Measurements from ENCODE around the gene STK17A.
"Not testable (repeated sequence)": the region's sequence is repeated elsewhere in the genome, so short reads cannot be mapped to it uniquely, and the experiment has no call there.

The STK17A gene

DNA sequence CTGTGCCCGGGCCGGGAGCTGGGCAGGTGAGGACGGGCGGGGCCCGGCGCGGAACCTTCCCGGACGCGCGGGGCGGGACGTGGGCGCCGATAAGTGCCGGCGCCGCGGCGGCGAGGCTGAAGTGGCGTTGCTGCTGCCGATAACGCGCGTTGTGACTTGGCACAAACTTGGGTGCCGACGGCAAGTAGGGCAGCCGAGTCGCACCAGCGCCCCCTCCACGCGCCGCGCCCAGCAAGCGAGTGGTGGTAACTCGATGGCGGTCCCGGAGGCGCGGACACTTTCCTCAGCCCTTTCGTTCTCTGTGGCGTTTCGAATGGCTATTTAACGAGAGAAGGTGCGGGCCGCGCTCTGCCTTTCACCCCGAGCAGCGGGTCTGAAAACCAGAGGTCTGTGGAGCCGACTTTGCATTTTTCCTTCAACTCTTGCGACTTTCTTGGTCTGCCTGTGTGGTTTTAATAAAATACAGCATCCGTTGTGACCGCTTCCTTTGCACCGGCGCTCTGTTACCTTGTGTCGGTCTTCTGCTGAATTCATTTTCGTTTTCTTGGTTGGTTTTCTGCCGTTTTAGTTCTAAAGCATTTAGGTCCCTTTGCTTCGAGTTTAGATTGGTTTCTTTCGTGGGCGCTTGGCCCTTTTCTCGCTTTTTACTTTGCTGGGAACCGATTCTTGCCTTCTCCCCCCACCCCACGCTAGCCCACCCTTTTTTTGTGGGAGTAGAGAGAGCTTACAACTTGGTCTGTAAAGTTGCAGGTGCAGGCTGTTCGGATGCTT, 701 bp downstream of the STK17A start:
- peak overlapping the region; percentile 93 for H3K4me3 ChIP-seq (ENCODE audit: low read depth, low read length)
- DNase-seq (ENCODE audit: low read depth) = peak; percentile 88
- TF ChIP-seq CTCF (IDR thresholded peaks at IDR 0.05; ENCODE audit: low read depth, low read length) = peak; percentile 20
- peak; percentile 47 for TF ChIP-seq MAX (IDR thresholded peaks at IDR 0.05; ENCODE audit: low read depth, low read length)
- TF ChIP-seq POLR2A (IDR thresholded peaks at IDR 0.05; ENCODE audit: extremely low read depth, insufficient read length) = no peak
- TF ChIP-seq MYC (IDR thresholded peaks at IDR 0.05; ENCODE audit: low read depth, low read length) = peak; percentile 30; the same call in 1 of the 2 replicates

DNA sequence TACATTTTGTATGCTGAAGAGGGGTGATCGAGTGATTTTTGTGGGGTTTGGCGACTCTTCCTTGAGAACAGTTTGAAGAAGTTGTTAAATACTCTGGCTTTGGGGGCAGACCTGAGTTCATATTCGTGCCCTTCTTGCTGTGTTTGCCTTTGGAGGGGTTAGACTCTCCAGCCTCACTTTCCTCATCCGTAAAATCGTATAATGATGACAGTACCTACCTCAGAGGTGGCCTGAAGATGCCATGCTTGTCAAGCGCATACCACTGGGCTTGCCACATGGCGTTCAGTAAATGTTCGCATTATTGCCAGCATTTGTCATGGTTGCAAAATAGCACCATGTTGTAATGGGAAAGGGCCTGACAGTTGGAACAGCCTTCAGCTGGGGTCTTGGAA, 1.3 kb downstream of the STK17A start:
- TF ChIP-seq MYC (IDR thresholded peaks at IDR 0.05; ENCODE audit: low read depth, low read length) (peak; percentile 99), CTCF (IDR thresholded peaks at IDR 0.05; ENCODE audit: low read depth, low read length) (no peak), MAX (IDR thresholded peaks at IDR 0.05; ENCODE audit: low read depth, low read length) (peak; percentile 98)

GRCh38 chr7:43584733-43585132, 1.8 kb downstream of the STK17A start:
- H3K4me3 ChIP-seq (ENCODE audit: low read depth, low read length) = peak overlapping the region; percentile 93
- not testable (repeated sequence) for DNase-seq (ENCODE audit: low read depth)

More for the DNA sequence above, 1.3 kb downstream of the STK17A start:
- peak; percentile 88 for DNase-seq (ENCODE audit: low read depth)
- peak overlapping the region; percentile 93 for H3K4me3 ChIP-seq (ENCODE audit: low read depth, low read length)

- DNase-seq (ENCODE audit: low read depth) = peak; percentile 74
These were observed 2.7 kb downstream of the STK17A start for GRCh38 chr7:43585562-43585961.

DNA sequence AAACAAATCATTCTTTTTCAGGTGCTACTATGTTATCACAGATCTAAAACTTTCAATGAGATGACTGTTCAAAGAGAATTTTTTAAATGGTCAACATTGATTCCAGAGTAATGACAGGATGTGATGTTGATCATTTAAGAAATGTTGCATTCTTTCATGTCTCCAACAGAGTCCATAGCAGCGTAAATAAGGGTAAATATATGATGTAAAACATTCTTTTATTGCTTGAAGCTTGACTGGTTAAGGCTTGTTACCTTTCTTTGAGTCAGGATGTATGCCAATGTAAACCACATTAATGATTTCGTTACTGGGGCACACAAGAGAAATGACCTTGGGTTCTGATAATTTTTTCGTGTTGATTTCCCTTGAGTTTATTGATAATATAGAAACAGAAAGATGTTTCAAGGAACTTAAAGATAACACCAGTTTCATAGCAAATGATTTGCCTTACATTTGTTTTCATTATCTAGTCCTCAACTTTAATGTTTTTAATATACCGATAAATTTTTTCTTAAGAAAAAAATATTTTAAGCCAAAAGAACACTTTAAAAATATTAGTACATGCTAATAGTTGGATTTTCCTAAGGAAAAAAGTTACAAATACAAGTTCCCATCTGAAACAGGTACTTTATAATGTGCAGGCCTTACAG, 3.5 kb downstream of the STK17A start:
- DNase-seq (ENCODE audit: low read depth) = no peak
- TF ChIP-seq CTCF (IDR thresholded peaks at IDR 0.05; ENCODE audit: low read depth, low read length) (no peak), MAX (IDR thresholded peaks at IDR 0.05; ENCODE audit: low read depth, low read length) (no peak), POLR2A (IDR thresholded peaks at IDR 0.05; ENCODE audit: extremely low read depth, insufficient read length) (no peak), MYC (IDR thresholded peaks at IDR 0.05; ENCODE audit: low read depth, low read length) (no peak)
- H3K4me3 ChIP-seq (ENCODE audit: low read depth, low read length) = no peak overlapping the region

More at GRCh38 chr7:43585562-43585961, 2.7 kb downstream of the STK17A start:
- no peak for TF ChIP-seq MAX (IDR thresholded peaks at IDR 0.05; ENCODE audit: low read depth, low read length)
- no peak for TF ChIP-seq MYC (IDR thresholded peaks at IDR 0.05; ENCODE audit: low read depth, low read length)
- no peak for TF ChIP-seq POLR2A (IDR thresholded peaks at IDR 0.05; ENCODE audit: extremely low read depth, insufficient read length)
- H3K4me3 ChIP-seq (ENCODE audit: low read depth, low read length) = no peak overlapping the region

- no peak overlapping the region for H3K4me3 ChIP-seq (ENCODE audit: low read depth, low read length)
- TF ChIP-seq CTCF (IDR thresholded peaks at IDR 0.05; ENCODE audit: low read depth, low read length) (no peak), MAX (IDR thresholded peaks at IDR 0.05; ENCODE audit: low read depth, low read length) (no peak), POLR2A (IDR thresholded peaks at IDR 0.05; ENCODE audit: extremely low read depth, insufficient read length) (no peak), MYC (IDR thresholded peaks at IDR 0.05; ENCODE audit: low read depth, low read length) (no peak)
- no peak for DNase-seq (ENCODE audit: low read depth)
These were observed 5.7 kb downstream of the STK17A start for GRCh38 chr7:43588477-43589132.

All from NB4 (cell line).